Mucosa of gallbladder (tissue), 1 donor: ENCODE data around the gene STMP1. TPM values are rescaled to one million over a fixed set of nuclear protein-coding genes. Genes with fewer than 3 reads are reported as not detected.

Source experiments
- DNase-seq: peaks from one replicate; pipeline ENCODE4 v3.0.0-alpha.2; 2020; ENCODE audit warnings: low spot score
- total RNA-seq: library from RNA; stranded (reverse); gene quantifications from one replicate; pipeline ENCODE4 v1.2.1, GENCODE V29; 2021
- donor health status: DM: no; HTN: no; CAD: no.

STMP1 gene
- total RNA-seq, 1 donor from 2014 or later = 35.2 TPM

DNA sequence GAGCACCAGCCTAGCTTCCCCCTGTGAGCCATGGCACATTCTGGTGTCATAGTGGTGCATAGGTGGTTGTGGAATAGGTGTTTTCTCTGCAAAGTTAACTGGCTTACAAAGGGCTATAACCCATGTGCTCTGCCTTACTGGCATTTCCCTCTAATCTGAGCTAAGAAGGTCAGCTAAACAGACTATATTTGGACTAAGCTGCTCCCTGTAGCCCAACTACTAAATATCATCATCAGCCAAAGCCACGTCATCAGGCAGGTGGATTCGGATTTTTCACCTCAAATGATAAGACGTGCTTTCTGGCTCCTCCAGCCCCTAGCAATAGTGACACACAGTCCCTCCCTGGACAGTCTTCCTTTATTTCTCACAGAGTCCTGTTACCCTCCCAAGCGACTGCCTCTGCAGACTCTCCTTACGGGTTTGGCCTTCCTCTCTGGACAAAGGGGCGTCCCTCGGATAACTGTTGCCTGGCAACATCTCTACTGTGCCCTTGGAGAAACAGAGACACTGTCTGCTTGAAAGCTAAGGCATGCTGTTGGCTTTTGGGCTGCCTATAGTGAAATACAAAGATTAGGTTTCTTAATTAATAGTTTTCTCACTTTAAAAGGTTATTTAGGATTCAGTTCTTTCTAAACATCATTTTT is 56.6 kb downstream of the STMP1 start:
- DNase-seq = no peak

DNA sequence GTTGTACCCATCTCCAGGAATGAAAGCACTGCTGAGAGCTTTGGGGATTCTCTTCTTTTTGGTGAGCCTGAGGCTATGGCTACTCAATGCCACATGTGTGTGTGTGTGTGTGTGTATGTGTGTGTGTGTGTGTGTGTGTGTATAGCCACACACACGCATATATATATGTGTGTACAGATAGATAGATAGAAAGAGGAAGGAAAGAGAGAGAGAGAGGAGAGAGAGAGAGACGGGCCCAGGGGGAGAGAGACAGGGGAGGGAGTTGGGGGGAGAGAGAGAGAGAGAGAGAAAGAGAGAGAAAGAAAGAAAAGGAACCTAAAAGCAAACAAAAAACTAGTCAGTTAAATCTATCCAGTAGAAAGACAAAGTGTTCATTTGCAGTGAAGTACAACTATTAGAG is 57.4 kb downstream of the STMP1 start:
- DNase-seq = no peak

DNA sequence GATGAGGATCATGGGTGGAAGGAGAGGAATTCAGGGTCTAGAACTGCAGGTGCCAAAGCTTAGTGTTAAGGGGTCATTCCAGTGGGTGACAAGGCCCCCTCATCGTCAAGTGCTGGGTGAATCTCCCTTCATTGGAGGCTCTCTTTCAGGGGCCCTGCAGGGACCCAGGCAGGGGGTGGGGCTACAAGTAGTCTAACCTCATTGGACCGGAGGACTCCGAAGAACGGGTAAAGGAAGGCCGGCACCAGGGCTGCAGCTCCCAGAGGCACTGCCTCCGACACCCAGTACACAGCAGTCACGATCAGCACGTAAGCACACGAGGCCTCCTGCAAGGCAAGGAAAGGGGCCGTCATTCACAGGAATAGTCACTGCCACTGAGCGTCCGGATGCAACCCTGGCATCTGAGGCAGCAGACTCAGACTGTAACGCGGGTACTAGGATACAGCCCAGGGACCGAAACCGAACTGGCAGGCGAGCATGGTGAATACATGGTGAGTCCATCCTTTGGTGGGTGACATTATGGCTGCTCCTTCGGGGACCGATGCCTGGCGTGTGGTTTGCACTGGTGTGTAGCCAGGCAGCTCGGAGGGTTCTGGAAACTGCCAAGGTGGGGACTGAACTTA is 59.0 kb downstream of the STMP1 start:
- DNase-seq = no peak

DNA sequence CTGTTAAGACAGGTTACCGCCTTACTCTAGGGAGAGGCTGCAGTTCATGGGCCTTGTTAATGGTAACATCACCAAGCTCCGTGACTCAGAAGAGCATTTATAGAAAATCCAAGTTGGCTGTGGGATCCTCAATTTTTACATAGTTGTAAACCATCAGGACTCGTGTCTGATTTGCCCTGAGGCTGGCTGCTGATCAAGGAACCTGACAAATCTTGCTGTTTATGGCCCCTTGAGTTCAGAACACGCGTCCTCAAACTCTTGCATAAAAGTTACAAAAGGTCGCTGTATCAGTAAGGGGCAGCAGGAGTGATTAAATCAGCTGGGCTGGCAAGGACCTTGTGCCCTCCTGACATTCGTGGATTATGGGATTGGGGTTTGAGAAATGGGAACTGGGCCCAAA is 61.1 kb downstream of the STMP1 start:
- no peak for DNase-seq

Other genes starting within 250 kb of the STMP1 start
- gene CNOT4, start 152.4 kb upstream of the STMP1 start, total RNA-seq = 25.7 TPM
- gene NUP205, start 104.6 kb upstream of the STMP1 start, total RNA-seq = 30.9 TPM
- not detected for gene SLC13A4, start 65.7 kb downstream of the STMP1 start, total RNA-seq
- 13.7 TPM for gene FAM180A, start 86.3 kb downstream of the STMP1 start, total RNA-seq